ENCODE data around the gene CDK11A. TPM values are rescaled to one million over a fixed set of nuclear protein-coding genes. Genes with fewer than 3 reads are reported as not detected.

The CDK11A gene
- total and polyA plus RNA-seq, 12 donors, result 11.6 to 88.3 (median 15.3) TPM

DNA sequence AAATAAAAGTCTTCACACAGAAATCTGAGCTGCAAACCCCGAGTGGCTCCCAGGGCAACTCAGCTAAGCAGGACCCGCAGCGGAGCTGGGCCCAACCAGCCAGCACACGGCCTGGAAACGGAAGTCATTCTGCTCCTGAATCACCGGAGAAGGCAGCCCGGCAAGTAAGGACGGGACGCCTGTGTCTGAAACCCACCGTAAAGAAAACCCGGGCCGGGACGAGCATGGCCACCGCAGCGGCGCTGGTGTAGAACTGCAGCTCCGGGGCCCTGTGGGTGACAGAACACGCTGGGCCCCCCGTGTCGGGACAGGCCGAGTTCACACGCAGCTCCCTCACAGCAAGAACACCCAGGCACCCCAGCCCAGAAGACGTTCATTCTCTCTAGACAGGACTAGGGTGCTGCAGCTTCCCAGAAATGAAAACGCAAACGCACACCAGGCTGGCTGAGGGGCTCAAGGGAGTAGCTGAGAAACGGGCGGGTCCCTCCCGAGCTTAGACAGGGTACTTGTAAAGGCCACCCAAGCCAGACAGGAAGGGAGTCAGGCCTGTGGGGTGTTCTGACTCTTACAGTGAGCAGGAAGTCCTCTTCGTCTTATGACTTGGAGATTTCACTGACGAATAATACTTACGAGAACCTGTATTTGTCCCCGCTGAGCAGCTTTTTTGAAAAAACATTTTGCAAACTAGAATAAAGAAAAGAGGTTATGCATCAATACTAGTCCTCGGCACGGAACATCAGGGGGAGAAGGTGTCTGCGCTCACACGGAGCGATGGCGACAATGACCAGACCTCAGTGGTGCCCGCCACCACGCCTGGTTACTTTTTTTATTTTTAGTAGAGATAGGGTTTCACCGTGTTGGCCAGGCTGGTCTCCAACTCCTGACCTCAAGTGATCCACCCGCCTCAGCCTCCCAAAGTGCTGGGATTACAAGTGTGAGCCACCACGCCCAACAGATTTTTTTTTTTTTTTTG lies 54.4 kb downstream of the CDK11A start:
- DNase-seq (peak in 1 of 2 donors; percentile 47), ATAC-seq (peak in 7 of 8 donors; percentile 64 to 89 (median 74))
- Histone ChIP-seq H3K27ac (peak overlapping the region; percentile 47 to 80 (median 67)), H3K9me3 (no peaks in the 10 kb centered on the region), H3K27me3 (no peaks in the 10 kb centered on the region), H3K4me3 (peak overlapping the region in 3 of 10 donors; percentile 11 to 31 (median 18)), H3K36me3 (peaks cover 0 to 92% (median 20%) of the 10 kb centered on the region in 9 donors), H3K4me1 (peaks cover 0 to 17% (median 0%) of the 10 kb centered on the region in 9 donors)
- TF ChIP-seq CTCF (IDR thresholded peaks at IDR 0.05), result no peak
- intact Hi-C loops (cut with DNase I), result loop anchor here in 2 of 10 donors (5.0 kb wide), 1 partner anchor 58 kb away; no protein-coding TSS in a partner anchor
- WGBS, 2 donors, result 75 to 84% methylated on average over 43 of the region's 43 CpGs

DNA sequence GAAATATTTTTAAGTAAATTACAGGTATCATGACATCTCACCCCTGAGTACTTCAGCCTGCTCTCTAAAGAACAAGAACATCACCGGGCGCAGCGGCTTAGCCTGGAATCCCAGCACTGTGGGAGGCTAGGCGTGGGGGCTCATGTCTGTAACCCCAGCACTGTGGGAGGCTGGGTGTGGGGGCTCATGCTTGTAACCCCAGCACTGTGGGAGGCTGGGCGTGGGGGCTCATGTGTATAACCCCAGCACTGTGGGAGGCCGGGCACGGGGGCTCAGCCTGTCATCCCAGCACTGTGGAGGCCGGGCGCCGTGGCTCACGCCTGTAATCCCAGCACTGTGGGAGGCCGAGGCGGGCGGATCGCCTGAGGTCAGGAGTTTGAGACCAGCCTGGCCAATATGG lies 57.6 kb downstream of the CDK11A start:
- peaks cover 0 to 68% (median 15%) of the 10 kb centered on the region in 9 donors for H3K36me3 ChIP-seq
- WGBS, 2 donors, result 95 to 98% methylated on average over 15 of the region's 15 CpGs
- intact Hi-C loops (cut with DNase I), result loop anchor here in 2 of 10 donors (5.0 kb wide), 1 partner anchor 61 kb away; no protein-coding TSS in a partner anchor
- no peaks in the 10 kb centered on the region for H3K9me3 ChIP-seq
- DNase-seq (no peak), ATAC-seq (no peak)
- no peak overlapping the region for H3K4me3 ChIP-seq
- peaks cover 0 to 17% (median 0%) of the 10 kb centered on the region in 9 donors for H3K4me1 ChIP-seq
- no peak for TF ChIP-seq CTCF (IDR thresholded peaks at IDR 0.05)
- no peak overlapping the region for H3K27ac ChIP-seq
- no peaks in the 10 kb centered on the region for H3K27me3 ChIP-seq

DNA sequence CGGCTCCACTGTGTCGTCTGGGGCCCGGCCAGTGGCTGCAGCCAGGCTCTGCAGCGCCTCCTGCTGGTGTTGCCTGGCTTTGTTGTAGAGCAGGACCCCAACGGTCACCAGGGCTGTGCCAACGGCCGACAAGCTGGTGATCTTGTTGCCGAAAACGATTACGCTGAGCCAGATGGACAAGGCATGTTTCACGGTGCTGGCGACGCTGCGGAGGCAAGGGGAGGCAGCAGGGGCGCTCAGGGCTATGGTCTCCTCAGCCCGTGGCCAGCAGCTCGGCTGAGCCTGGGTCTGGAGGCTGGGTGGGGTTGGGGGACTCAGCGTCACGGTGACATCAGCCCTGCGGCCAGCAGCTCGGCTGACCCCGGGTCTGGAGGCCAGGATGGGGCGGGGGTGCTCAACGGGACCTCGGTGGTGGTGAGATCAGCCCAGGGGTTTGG lies 58.3 kb downstream of the CDK11A start:
- Histone ChIP-seq H3K27ac (no peak overlapping the region), H3K4me3 (no peak overlapping the region), H3K4me1 (peaks cover 0 to 16% (median 0%) of the 10 kb centered on the region in 9 donors), H3K27me3 (no peaks in the 10 kb centered on the region), H3K36me3 (peaks cover 0 to 61% (median 15%) of the 10 kb centered on the region in 9 donors), H3K9me3 (no peaks in the 10 kb centered on the region)
- TF ChIP-seq CTCF (IDR thresholded peaks at IDR 0.05), result peak; percentile 5 to 53 (median 44)
- DNase-seq (no peak), ATAC-seq (peak in 1 of 8 donors; percentile 39)
- intact Hi-C loops (cut with DNase I), result loop anchor here in 2 of 10 donors (5.0 kb wide), 1 partner anchor 61 kb away; no protein-coding TSS in a partner anchor
- 83 to 85% methylated on average over 25 of the region's 25 CpGs for WGBS, 2 donors

Measured in heart right ventricle (tissue), 16 donors.